ENCODE data around the gene KCMF1. TPM values are rescaled to one million over a fixed set of nuclear protein-coding genes. Genes with fewer than 3 reads are reported as not detected.
A peak's percentile ranks its signal among the peaks of the same experiment; 100 is the strongest.

The KCMF1 gene
- total RNA-seq, 1 donor from 2014 or later, result 46.8 TPM

DNA sequence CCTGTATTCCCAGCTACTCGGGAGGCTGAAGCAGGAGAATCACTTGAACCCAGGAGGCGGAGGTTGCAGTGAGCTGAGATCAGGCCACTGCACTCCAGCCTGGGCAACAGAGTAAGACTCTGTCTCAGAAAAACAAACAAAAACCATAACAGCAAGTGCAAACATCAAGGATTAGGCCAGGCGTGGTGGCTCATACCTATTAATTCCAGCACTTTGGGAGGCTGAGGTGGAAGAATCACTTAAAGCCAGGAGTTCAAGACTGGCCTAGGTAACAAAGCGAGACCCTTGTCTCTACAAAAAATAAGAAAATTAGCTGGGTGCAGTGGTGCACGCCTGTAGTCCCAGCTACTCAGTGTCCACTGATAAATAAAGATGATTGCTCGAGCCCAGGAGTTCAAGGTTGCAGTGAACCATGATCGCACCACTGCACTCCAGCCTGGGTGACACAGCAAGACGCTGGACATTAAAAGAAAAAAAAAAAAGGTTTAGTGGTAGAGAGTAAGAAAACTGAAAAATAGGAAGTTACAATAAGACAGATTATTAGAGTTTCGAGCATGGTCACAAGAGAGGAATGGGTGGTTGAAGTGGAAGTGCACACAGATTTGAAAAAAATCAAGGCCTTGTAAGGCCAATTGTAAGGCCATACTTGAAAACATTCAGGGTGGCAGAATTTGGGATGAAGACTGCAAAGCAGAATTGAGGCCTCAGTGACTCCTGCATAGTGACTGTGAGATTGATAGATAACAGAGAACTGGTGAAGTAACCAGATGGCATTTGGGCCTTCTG, 6.4 kb upstream of the KCMF1 start:
- Mint-ChIP-seq H3K27me3 (ENCODE audit: unreplicated experiment) (peaks cover 2% of the 10 kb centered on the region), H3K27ac (ENCODE audit: unreplicated experiment) (no peak overlapping the region), H3K9me3 (ENCODE audit: unreplicated experiment) (peaks cover 4% of the 10 kb centered on the region), H3K4me3 (ENCODE audit: unreplicated experiment) (no peak overlapping the region), H3K4me1 (ENCODE audit: low read depth, unreplicated experiment) (peaks cover 6% of the 10 kb centered on the region), H3K36me3 (ENCODE audit: unreplicated experiment) (no peaks in the 10 kb centered on the region)
- TF ChIP-seq, protein P1, sequence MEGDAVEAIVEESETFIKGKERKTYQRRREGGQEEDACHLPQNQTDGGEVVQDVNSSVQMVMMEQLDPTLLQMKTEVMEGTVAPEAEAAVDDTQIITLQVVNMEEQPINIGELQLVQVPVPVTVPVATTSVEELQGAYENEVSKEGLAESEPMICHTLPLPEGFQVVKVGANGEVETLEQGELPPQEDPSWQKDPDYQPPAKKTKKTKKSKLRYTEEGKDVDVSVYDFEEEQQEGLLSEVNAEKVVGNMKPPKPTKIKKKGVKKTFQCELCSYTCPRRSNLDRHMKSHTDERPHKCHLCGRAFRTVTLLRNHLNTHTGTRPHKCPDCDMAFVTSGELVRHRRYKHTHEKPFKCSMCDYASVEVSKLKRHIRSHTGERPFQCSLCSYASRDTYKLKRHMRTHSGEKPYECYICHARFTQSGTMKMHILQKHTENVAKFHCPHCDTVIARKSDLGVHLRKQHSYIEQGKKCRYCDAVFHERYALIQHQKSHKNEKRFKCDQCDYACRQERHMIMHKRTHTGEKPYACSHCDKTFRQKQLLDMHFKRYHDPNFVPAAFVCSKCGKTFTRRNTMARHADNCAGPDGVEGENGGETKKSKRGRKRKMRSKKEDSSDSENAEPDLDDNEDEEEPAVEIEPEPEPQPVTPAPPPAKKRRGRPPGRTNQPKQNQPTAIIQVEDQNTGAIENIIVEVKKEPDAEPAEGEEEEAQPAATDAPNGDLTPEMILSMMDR (IDR thresholded peaks at IDR 0.05; ENCODE audit: partially characterized antibody, unreplicated experiment), result no peak
- DNase-seq, result no peak

DNA sequence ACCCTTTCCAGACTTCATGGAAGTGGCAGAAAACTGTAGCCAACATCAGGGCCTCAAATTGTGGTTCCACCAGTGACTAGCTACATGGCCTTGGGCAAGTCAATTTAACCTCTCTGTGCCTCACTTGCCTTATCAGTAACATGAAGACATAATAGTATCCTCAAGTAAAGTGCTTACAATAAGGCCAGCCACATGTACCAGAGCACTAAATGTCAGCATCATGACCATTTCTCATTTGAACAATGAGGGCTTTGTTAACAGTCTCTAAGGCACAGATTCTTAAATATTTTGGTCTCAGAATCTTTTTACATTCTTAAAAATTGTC, 5.8 kb upstream of the KCMF1 start:
- no peak for DNase-seq
- Mint-ChIP-seq H3K4me3 (ENCODE audit: unreplicated experiment) (no peak overlapping the region), H3K36me3 (ENCODE audit: unreplicated experiment) (no peaks in the 10 kb centered on the region), H3K27me3 (ENCODE audit: unreplicated experiment) (peaks cover 7% of the 10 kb centered on the region), H3K4me1 (ENCODE audit: low read depth, unreplicated experiment) (peaks cover 11% of the 10 kb centered on the region), H3K9me3 (ENCODE audit: unreplicated experiment) (peaks cover 9% of the 10 kb centered on the region), H3K27ac (ENCODE audit: unreplicated experiment) (no peak overlapping the region)
- TF ChIP-seq, protein P1 (IDR thresholded peaks at IDR 0.05; ENCODE audit: partially characterized antibody, unreplicated experiment), result no peak

DNA sequence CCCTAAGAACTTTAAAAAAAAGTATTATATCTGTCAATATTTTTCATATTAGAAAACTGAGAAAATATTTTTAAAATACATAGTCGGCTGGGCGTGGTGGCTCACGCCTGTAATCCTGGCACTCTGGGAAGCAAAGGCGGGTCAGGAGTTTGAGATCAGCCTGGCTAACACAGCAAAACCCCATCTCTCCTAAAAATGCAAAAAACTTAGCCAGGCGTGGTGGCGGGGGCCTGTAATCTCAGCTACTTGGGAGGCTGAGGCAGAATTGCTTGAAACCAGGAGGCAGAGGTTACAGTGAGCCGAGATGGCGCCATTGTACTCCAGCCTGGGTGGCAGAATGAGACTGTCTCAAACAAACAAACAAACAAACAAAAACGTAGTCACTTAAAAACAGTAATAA, 5.1 kb upstream of the KCMF1 start:
- Mint-ChIP-seq H3K36me3 (ENCODE audit: unreplicated experiment) (no peaks in the 10 kb centered on the region), H3K27ac (ENCODE audit: unreplicated experiment) (no peak overlapping the region), H3K4me1 (ENCODE audit: low read depth, unreplicated experiment) (peaks cover 11% of the 10 kb centered on the region), H3K9me3 (ENCODE audit: unreplicated experiment) (peaks cover 10% of the 10 kb centered on the region), H3K4me3 (ENCODE audit: unreplicated experiment) (no peak overlapping the region), H3K27me3 (ENCODE audit: unreplicated experiment) (peaks cover 7% of the 10 kb centered on the region)
- no peak for DNase-seq
- TF ChIP-seq, protein P1 (IDR thresholded peaks at IDR 0.05; ENCODE audit: partially characterized antibody, unreplicated experiment), result no peak

DNA sequence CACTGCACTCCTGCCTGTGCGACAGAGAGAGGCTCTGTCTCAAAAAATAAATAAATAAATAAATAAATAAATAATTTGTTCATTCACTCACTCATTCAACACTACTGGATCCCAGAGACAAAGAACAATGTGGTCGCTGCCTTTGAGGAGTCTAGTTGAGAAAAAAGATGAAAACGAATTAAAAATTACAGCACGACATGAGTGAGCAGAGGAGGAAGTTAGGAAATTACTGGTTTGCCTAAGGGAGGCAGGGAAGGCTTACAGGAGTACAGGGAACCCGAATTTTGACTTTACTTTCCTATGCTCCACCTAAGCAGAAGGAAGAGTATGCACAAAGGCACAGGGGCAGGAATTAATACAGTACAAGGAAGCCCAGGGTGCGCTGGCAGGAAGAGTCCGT, 4.2 kb upstream of the KCMF1 start:
- no peak for DNase-seq
- H3K27ac Mint-ChIP-seq (ENCODE audit: unreplicated experiment), result no peak overlapping the region
- peaks cover 7% of the 10 kb centered on the region for H3K27me3 Mint-ChIP-seq (ENCODE audit: unreplicated experiment)
- TF ChIP-seq, protein P1 (IDR thresholded peaks at IDR 0.05; ENCODE audit: partially characterized antibody, unreplicated experiment), result no peak
- peaks cover 10% of the 10 kb centered on the region for H3K9me3 Mint-ChIP-seq (ENCODE audit: unreplicated experiment)
- H3K4me1 Mint-ChIP-seq (ENCODE audit: low read depth, unreplicated experiment), result peaks cover 11% of the 10 kb centered on the region
- no peak overlapping the region for H3K4me3 Mint-ChIP-seq (ENCODE audit: unreplicated experiment)
- no peaks in the 10 kb centered on the region for H3K36me3 Mint-ChIP-seq (ENCODE audit: unreplicated experiment)

DNA sequence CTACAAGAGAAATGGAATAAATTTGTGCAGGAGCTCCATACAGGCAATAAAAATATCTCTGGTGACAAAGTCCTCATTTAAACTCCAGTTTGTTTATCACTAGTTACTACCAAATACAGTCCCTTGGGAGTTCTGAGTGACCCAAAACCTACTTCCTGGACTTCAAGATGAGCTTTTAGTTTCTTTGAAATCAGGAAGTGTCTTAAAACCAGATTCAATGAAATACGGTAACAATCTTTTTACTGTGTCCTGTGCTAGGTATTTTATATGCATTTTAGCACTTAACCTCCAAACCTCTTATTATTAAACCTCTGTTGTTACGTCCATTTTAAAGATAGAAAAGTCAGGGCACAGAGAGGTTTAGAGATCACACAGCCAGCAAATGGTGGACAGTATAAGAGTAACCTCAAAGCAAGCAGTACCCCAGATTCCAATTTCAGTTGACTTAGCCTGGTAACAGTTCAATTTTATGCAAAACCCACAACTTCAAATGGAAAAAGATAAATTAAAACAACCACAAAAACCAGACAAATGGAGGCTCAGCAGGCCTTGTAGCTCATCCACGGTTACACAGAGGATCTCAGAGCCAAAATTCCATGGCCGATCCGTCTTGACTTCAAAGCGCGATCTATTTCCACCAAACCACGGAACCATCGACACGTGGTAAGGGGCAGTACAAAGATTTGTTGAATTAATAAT, 1.3 kb upstream of the KCMF1 start:
- H3K36me3 Mint-ChIP-seq (ENCODE audit: unreplicated experiment), result no peaks in the 10 kb centered on the region
- DNase-seq, result no peak
- peaks cover 21% of the 10 kb centered on the region for H3K4me1 Mint-ChIP-seq (ENCODE audit: low read depth, unreplicated experiment)

More for the DNA sequence above, 1.3 kb upstream of the KCMF1 start:
- Mint-ChIP-seq H3K27ac (ENCODE audit: unreplicated experiment) (peak overlapping the region; percentile 97), H3K9me3 (ENCODE audit: unreplicated experiment) (peaks cover 14% of the 10 kb centered on the region), H3K27me3 (ENCODE audit: unreplicated experiment) (peaks cover 7% of the 10 kb centered on the region), H3K4me3 (ENCODE audit: unreplicated experiment) (peak overlapping the region; percentile 97)
- TF ChIP-seq, protein P1 (IDR thresholded peaks at IDR 0.05; ENCODE audit: partially characterized antibody, unreplicated experiment), result no peak

Measured in glutamatergic neuron (in vitro differentiated cells).